GM18907 (cell line): ENCODE results near the gene PEAK3.
A peak's percentile ranks its signal among the peaks of the same experiment; 100 is the strongest.

ENCODE experiments used
- ATAC-seq: cut with Tn5 transposase; IDR thresholded peaks from one replicate; pipeline ENCODE4 v1.9.1; 2021; ENCODE audit warnings: mild to moderate bottlenecking, moderate library complexity; ENCODE audit not compliant: unreplicated experiment

PEAK3 gene

GRCh38 chr19:2273356-2274184 lies 8.4 kb downstream of the PEAK3 start:
- ATAC-seq = peak; percentile 36

- ATAC-seq = no peak
Observed at GRCh38 chr19:2271234-2272103, 10.5 kb downstream of the PEAK3 start.

- ATAC-seq = no peak
Observed at GRCh38 chr19:2270423-2271233, 11.3 kb downstream of the PEAK3 start.

- ATAC-seq = no peak
Observed at GRCh38 chr19:2270157-2270422, 11.9 kb downstream of the PEAK3 start.

GRCh38 chr19:2269244-2270156 lies 12.5 kb downstream of the PEAK3 start:
- peak; percentile 60 for ATAC-seq

GRCh38 chr19:2268861-2269243 lies 13.1 kb downstream of the PEAK3 start:
- ATAC-seq = no peak

- ATAC-seq = no peak
Observed at GRCh38 chr19:2268480-2268830, 13.5 kb downstream of the PEAK3 start.

- no peak for ATAC-seq
Observed at GRCh38 chr19:2266183-2266993, 15.6 kb downstream of the PEAK3 start.

- ATAC-seq = no peak
Observed at GRCh38 chr19:2261438-2262172, 20.4 kb downstream of the PEAK3 start.

- ATAC-seq = no peak
Observed at GRCh38 chr19:2260341-2260805, 21.6 kb downstream of the PEAK3 start.

GRCh38 chr19:2259336-2259735 lies 22.6 kb downstream of the PEAK3 start:
- ATAC-seq = no peak

- no peak for ATAC-seq
Observed at GRCh38 chr19:2255982-2256685, 25.8 kb downstream of the PEAK3 start, which contains the start of gene JSRP1. TSS of gene JSRP1 (minus strand) at chr19:2256417. CDS start at chr19:2255314, 1,103 bp downstream.

- no peak for ATAC-seq
Observed at GRCh38 chr19:2255112-2255845, 26.7 kb downstream of the PEAK3 start.

- no peak for ATAC-seq
Observed at GRCh38 chr19:2254064-2254872, 27.7 kb downstream of the PEAK3 start.

GRCh38 chr19:2253106-2254063 lies 28.6 kb downstream of the PEAK3 start:
- no peak for ATAC-seq

- ATAC-seq = no peak
Observed at GRCh38 chr19:2252797-2253105, 29.2 kb downstream of the PEAK3 start.
